WI38 (cell line): ENCODE data around the gene ENO3.
A peak's percentile ranks its signal among the peaks of the same experiment; 100 is the strongest.

Experiments used
- H3K4me3 ChIP-seq: 2 replicates; pipeline ENCODE4 v1.5.1; 2011; ENCODE audit warnings: low read depth, mild to moderate bottlenecking, control low read depth, low read length
- TF ChIP-seq, protein P1 (sequence below): IDR thresholded peaks from 2 replicates; pipeline ENCODE4 v1.5.1; 2012; ENCODE audit warnings: low read depth, mild to moderate bottlenecking, control low read depth, low read length

ENO3 gene

DNA sequence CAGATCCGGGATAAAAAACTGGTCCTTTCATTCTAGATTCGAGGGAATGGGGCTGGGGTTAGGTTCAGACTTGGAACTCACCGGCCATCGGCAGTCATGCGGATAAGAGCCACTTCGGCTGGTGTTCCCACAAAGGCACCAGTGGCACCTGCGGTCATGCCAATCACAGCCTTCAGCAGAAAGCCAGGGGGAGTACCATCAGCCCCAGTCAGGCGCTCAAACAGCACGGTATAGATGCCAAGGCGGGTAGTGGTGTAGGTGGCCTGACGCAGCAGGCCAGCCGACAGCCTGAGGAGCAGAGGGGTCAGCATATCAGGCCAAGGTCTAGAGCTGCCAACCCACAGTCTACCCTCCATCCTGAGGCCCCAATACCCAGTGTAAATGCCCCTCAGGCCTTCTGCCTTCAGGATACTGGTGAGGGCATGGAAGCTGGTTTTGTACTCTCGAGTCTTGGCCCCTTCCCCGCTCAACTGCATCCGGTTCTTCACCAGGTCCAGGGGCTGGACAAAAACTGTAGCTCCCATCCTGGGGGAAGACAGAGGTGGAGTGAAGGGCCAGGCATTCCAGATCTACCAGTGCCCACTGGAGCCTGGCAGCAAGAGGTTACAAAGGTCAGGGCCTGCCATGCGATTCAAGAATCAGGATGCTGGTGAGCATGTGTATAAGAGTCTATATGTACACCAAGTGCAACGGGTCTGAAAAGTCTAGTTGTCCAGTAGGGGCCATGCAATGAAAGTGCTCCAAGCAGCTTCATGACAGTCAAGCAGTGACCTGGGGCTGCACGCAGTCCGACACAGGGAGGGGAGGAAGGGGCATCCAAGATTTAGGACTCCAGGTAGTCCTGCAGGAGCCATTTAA lies 12.0 kb upstream of the ENO3 start:
- TF ChIP-seq, protein P1, sequence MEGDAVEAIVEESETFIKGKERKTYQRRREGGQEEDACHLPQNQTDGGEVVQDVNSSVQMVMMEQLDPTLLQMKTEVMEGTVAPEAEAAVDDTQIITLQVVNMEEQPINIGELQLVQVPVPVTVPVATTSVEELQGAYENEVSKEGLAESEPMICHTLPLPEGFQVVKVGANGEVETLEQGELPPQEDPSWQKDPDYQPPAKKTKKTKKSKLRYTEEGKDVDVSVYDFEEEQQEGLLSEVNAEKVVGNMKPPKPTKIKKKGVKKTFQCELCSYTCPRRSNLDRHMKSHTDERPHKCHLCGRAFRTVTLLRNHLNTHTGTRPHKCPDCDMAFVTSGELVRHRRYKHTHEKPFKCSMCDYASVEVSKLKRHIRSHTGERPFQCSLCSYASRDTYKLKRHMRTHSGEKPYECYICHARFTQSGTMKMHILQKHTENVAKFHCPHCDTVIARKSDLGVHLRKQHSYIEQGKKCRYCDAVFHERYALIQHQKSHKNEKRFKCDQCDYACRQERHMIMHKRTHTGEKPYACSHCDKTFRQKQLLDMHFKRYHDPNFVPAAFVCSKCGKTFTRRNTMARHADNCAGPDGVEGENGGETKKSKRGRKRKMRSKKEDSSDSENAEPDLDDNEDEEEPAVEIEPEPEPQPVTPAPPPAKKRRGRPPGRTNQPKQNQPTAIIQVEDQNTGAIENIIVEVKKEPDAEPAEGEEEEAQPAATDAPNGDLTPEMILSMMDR = no peak
- H3K4me3 ChIP-seq = peak overlapping the region; percentile 93

DNA sequence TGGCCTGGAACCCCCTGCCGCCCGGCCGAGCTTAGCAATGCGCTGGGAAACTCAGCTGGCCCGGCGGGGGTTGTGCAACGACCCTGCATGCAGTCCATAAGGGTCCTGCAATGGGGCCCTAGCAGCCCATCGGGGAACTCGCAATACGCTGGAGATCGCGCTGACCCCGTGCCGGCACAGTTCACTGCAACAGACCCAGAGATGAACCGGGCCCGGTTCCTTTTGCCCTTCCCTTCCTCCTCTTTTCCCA lies 11.4 kb upstream of the ENO3 start:
- TF ChIP-seq, protein P1 = no peak
- peak overlapping the region; percentile 93 for H3K4me3 ChIP-seq

DNA sequence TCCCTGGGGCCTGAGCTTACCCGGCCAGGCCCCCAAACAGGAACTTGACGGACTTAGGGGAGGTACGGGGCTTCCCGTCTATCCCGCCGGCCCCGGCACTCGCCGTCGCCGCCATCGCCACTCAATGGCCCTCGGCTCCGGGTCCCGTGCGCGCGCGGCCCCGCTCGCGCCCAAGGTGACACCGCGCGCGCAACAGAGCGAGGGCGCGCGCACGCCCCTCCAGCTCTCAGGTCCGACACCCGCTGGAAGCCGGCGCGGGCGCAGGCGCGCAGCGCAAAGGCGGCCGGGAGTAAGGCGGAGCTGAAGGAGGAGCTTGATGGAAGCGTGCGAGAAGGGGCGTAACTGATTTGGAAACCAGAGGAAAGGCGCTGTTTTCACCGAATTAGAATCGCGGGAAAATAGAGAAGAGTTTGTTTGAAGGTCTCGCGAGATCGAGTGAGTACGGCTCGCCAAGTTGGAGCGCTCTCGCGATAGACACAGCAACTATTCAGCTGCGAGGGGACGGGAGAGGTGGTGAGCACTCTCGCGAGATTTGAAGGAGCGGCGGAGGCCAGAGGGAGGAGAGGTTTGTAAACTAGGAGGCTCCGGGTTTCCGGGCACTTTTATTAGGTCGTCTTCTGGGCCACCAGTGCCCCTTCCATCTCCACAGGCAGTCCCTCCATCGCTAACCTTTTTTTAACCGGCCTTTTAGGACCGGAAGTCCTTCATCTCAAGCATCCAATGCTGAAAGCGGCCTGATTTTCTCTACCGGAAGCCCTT lies 10.9 kb upstream of the ENO3 start, which contains the start of the genes RNF167 and SLC25A11:
RNF167 (plus strand) TSS at position 473 of the 759 bp plus-strand sequence. CDS start 642 bp downstream, outside the sequence.
SLC25A11 (minus strand) TSS at position 251 of the 759 bp plus-strand sequence; CDS start at position 115, 136 bp downstream.
- peak within 1 kb of the TSS; percentile 93 for H3K4me3 ChIP-seq
- TF ChIP-seq, protein P1 = no peak

DNA sequence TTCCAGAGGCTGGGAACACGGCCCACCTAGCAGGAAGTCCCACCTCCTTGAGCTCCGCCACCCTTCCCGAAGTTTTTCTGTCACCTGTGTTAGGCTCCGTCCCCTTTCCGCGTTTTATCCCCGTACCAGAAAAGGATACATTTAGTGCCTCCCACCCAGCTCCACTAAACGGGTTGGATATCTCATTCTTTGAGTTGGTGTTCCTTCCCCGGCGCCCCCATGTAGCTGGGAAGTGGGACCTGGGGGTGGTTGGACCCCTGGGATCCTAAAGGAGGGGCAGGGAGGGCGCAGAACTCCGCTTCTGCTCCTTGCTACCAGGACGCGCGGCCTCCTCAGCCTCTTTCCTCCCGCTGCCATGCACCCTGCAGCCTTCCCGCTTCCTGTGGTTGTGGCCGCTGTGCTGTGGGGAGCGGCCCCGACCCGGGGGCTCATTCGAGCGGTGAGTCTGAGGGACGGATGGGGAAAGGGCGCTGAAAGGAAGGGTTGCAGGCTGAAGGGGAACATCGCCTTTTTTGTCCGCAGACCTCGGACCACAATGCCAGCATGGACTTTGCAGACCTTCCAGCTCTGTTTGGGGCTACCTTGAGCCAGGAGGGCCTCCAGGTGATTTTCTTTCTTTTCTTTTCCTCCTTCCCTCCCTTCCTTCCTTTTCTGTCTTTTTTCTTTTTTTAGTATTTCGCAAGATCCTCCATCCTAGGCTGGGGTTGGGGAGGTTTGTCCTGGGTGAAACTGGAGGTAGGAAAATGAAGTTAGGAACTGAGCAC lies 10.2 kb upstream of the ENO3 start:
- TF ChIP-seq, protein P1 = no peak
- peak overlapping the region; percentile 93 for H3K4me3 ChIP-seq

DNA sequence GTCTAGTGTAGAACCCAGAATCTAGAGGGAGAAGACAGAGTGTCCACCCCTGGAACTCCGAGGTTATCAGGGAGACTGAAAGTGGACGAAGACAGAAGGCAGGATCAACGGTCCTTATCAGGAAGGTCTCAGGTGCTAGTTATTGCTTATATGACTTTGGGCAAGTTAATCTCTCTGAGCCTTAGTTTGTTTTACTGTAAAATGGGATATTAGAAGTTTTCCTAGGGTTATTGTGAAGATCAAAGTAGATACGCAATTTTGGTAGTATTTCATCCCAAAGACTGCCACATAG lies 9.7 kb upstream of the ENO3 start:
- TF ChIP-seq, protein P1 = no peak
- H3K4me3 ChIP-seq = peak overlapping the region; percentile 93

DNA sequence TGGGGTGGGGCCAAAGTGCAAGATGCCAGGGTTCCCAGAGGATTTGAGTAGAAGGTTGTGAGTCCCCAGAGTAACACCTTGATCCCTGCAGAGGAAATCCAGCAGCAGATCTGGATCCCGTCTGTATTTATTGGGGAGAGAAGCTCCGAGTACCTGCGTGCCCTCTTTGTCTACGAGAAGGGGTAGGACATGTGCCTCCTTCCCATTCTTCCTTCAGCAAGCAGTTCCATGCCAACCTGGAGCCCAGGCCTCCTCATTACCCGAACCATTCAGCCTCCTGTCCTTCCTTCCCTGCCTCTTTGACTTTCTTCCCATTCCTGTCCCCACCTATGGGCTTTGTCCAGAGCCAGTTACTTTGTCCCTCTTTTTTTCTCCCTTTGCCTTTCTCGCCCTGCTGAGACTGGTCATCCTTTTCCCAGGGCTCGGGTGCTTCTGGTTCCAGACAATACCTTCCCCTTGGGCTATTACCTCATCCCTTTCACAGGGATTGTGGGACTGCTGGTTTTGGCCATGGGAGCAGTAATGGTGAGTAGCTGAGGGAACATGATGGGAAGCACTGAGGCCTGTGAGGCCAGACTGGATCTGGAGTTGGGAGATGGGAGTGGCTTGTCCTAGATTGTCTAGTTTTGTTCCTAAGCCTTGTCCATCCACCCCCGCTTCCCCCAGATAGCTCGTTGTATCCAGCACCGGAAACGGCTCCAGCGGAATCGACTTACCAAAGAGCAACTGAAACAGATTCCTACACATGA lies 8.0 kb upstream of the ENO3 start:
- H3K4me3 ChIP-seq = no peak overlapping the region
- TF ChIP-seq, protein P1 = no peak
